NCI-H82 treated with DMSO at 0.1 percent for 48 hours (cell line): ENCODE results near the gene PBX1.

Experiments
- DNase-seq: peaks from one replicate; lab custom pipeline; 2025; ENCODE audit not compliant: unreplicated experiment; lab: John Stamatoyannopoulos, UW

Gene PBX1

DNA sequence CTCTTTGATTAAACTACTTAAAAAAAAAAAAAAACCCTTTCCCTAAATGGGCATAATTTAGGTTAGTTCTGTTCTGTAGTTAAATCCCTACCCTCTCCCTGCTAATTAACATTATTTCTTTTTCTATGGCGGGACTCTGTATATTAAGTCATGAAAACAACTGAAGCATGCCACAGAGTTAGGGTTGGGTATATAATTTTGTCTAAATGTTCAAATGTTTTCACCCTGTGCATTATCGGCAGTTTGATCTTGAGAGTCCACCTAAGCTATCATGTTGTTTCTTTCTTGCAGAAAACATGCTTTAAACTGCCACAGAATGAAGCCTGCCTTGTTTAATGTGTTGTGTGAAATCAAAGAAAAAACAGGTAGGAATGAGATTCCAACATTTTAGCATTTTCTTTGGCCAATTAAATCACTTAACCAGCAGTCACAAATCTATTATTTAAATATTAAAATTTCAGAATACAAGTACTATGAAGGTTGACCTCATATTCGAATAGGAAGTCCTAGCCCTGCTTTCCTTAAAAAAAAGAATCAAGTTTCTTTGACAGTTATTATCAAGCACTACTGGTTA is 4.0 kb downstream of the PBX1 start:
- no peak for DNase-seq

DNA sequence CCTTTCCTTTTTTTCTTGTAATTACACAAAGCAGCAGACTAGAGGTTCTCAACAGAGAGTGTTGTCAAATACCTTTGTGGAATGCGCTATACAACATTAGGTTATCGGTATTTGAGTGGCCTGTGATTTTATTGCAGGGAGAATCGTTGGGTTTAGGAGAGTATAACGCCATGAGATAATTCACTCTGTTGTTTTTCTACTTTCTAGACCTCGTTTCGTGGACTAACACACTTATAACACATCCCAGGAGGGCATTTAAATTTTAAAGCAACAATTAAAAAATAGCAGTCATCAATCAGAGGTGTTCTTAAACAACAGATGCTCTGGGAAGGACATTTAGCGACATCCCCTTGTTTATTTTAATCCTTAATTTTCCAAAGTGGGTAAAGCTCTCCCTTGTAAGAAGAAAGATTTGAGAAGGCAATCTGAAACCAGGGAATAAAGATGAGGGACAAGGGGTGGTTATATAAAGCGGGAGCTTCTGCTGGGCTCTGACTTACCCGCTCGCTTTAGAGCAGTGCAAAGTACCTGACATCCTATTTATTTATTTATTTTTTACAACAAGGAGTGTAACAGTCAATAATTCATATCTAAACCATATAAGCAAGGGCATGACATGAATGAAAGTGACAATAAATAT is 4.9 kb downstream of the PBX1 start:
- DNase-seq: peak; percentile 86

DNA sequence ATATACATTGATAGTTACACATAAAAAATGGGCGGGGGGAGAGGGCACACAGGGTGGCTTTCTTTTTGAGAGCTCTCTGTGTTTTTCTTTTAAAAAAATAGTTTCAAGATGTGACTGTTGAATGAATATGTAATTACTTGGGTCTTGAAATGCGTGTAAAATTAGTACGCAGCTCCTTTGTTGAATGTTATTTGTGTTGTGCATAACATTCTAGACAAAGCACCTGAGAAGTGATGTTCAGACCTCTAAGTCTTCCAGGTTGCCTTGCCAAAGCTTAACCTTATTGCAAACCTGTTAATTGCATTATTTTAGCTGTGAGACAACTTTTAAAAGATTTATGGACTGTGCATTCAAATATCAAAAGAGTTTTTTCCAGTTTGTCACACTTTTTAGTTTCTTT is 5.4 kb downstream of the PBX1 start:
- DNase-seq: no peak

DNA sequence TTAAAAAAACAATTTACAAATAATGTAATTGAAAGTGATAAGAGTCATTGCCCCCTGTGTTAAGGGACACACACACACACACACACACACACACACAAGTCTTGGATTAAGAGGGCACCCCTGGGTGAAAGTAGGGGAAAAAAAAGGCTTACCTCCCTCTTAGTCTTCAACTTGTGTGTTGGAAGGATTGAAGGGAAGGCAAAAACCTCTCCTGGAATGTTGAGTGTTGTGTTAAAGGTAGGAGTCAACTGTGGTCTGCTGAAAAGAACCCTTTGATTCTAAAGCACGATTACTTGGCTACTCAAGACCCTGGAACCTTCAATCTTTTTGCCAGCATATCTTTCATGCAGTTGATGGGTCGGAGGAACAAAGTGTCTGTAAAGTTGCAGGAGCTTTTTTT is 6.4 kb downstream of the PBX1 start:
- DNase-seq: no peak

DNA sequence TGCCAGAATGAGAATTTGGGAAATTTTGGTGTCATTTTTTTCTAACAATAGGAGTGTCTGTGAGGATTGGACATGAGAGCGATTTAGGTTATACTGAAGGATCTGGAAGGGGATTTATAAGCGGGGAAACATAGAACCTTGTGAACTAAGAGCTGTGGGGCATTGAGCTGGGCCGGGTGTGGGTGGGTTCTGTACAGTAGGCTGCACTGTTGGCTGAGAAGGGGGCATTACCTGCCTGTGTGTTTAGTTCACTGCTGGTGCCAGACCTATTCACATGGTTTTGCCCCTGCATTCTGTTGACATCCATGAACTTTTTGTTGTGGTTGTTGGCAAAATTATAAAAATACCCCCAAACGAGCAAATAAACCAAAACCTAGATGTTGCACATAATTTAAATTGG is 8.8 kb downstream of the PBX1 start:
- no peak for DNase-seq

DNA sequence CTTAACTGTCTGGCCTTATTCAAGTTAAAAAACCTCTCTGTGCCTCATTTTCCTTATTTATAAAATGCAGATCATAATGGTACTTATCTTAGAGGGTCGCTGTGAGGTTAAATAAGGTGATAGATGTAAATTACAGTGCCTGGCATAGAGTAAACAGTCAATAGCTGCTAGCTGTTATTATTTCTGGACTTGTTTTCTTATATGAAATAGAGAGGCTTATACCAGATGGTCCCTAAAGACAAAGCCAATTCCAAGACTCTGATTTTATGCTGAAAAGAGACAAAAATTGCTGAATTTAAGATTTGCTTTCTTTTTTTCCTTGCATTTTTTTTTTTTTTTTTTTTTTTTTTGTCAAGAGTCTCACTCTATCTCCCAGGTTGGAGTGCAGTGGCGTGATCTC is 10.3 kb downstream of the PBX1 start:
- no peak for DNase-seq

DNA sequence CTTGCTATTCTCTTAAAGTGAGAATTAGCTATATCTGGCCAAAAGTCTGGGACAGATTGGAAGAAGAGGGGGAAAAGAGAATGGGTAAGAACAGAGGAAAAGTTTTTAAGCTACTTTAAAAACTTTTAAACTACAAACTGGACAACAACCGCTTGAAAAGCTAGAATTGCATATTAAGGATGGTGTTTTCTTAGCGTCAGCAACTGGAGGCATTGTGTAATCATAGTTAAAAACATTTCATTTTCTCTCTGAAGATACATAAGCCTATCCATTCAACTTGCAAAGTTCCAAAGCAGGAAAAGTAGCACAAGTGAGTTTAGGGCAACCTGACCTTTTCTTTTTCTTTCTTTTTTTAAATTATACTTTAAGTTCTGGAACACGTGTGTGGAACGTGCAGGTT is 10.9 kb downstream of the PBX1 start:
- DNase-seq: no peak

DNA sequence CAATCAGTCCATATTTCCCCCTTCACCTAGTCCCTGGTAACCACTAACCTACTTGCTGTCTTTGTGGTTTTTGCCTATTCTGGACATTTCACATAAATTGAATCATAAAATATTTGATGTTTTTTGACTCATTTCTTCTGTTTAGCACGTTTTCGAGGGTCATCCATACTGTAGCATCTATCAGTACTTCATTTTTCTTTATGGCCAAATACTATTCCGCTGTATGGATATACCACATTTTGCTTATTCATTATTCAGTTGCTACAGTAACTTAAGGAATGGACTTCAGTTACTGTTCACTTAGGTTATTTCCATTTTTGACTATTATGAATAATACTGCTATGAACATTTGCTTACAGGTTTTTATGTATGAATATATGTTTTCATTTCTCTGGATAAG is 12.3 kb downstream of the PBX1 start:
- no peak for DNase-seq

DNA sequence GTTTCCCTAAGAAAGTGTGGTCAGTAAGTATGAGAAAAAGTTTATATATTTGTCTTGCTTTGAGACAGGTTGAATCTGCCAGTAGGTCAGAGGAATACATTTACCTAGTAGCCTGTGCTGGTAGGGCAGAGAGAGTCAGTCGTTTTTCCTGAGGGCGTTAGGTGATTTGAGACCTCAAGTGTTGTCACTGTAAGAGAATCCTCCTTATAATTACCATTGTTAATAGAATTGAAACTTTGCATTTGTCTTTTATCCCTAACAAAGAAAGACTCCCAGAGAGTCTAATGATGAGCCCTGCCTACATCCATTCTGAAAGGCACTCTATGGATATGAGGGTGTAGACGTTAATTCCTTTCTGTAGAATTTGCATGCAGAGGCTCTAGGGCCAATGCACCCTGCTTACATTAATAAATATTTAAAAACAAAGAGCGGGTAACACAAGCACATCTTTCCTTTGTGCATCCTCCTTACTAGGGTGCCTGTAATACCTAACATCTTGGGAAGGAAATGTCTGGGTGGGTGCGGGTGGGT is 16.4 kb downstream of the PBX1 start:
- no peak for DNase-seq

DNA sequence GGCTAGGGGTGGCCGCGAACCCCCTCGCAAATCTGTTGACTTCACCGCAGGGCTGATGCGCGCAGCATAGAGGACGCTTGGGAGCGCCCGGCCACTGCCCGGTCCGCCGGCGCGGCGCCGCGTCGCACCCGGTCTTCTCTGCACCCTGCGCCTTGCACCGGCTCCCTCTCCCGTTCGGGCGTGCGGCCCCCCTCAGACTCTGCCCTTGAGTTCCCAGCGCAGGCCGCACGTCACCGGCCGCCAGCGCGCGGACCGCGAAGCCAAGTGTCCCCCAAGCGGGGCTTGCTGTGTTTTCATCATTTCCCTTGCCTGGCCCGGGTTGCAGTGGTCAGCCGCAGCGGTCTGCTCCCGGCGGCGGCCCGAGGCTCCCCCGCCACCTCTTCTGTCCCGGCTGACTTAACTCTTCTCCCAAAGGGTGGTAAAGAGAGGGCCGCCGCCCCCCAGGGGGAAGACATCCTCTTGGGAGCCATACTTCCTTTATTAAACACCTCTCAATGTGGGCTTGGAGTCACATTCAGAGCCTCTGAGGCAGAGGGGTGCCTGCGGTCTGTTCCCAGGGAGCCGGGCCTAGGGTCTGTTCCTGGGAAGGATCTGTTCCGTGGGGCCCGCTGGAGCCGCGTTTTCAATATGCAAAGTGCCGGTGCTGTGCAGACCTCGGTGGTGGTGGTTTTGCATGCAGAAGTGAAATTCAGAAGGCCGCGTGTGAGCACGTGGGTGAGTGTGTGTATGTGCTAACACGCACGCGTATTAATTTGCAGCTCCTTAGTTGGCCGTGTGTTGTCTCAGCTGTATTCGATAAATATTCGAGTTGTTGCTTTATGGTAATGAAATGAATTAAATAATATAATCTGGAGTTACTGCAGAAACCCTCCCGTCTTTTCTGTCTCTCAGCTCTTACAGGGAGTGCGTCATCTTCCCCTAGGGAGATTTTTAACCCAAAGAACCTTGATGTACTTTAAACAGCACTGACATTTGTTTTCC is 17.6 kb downstream of the PBX1 start:
- no peak for DNase-seq

DNA sequence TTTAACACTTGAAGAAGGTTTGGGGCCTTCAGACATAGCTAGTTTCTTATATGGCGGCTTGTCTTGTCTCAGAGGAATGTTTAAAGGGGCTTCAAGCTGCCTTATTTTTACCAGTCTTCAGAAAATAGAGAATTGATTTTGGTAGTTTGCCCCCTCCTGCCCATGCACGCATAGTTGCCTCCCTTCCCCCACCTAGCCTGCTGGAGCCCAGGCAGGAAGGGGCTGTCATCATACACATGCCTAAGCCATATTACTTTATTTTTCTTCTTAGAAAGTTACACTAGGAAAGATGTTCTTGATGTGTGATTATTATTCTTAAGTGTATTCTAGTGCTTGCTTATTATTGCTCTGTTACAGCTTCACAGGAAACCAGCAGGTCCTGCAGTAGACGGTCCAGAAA is 18.3 kb downstream of the PBX1 start:
- DNase-seq: no peak

DNA sequence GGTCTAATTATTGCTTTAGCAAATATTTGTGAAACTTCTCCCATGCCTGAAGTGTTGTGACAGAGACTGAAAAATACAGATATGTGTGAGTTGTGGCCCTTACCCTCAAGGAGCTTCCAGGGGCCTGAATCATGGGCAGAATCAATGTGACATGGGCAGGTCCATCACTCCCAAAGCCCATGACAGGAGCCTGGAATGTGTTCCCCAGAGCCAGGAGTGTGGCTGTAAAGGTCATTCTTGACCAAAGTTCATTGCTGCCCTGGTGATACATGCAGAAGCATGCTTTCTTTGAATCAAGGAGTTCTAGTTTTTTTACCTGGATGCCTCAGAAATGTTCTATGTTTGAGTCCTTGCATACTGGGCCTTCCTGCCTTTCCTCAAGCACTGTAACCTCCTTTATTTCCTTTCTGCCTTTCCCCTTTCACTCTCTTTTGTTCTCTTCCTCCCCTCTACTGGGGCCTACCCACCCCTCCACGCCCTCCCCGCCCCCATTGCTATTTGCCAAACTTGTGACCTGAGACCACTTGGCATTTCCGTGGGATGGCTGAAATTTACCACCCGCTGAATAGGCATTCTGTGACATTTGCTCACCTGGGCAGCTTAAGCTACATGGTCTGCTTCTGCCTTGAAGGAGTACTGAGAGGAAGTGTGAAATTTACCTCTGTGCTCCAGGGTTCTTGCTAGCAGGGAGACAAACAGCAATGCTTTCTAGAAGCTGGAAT is 19.7 kb downstream of the PBX1 start:
- DNase-seq: no peak

DNA sequence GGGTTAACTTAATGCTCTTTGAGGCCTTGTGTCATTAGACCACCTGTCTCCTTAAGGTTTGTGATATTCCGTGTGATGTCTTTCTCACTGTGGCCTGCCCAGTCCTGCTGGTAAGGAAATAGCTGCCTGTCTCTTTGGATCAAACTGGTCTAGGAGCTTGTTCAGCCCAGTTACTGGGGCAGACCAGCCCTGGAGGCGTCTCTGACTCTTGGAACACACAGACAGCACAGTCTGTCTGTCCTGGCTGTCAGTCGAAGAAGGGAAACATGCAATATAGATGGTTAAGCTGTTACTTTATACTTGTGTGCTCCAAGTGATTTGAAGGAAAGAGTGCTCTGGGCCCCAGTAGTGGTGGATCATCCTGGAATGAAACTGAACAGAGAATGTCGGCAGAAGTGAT is 20.4 kb downstream of the PBX1 start:
- no peak for DNase-seq

DNA sequence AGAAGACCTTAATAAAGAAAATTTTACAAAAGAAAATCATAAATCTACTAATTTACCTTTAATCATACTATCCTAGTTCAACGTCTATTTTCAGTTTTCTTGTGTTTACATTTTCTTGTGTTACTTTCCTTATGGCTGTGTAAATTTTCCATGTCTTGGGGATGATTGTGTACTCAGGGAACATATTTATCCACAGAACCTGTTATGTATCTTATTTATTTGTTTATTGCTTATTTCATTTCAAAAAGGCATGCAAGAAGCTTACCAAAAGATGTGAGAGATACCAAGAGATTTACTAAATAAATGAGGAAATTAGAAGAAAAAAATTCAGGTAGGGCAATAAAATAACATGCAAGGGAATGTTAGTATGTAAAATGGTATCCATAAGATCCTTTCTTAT is 22.8 kb downstream of the PBX1 start:
- DNase-seq: no peak

DNA sequence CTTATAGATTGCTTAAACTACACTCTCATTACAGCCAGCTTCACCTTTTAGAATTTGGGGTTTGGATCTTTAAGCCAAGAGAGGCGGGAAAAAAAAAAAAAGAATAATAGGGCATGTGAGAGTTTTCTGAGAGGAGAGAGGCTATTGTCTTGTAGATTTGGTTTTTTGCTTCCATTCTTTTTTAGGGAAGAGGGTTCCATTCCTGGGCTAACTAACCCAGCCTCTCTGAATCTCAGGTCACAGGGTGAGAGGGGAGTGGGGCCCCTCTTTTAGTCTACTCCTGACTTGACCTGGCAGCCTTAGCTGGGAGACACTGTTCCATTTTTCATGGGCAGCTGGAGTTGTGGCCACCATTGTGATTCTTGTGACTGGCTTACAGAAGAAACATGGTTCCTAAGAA is 24.2 kb downstream of the PBX1 start:
- DNase-seq: no peak

DNA sequence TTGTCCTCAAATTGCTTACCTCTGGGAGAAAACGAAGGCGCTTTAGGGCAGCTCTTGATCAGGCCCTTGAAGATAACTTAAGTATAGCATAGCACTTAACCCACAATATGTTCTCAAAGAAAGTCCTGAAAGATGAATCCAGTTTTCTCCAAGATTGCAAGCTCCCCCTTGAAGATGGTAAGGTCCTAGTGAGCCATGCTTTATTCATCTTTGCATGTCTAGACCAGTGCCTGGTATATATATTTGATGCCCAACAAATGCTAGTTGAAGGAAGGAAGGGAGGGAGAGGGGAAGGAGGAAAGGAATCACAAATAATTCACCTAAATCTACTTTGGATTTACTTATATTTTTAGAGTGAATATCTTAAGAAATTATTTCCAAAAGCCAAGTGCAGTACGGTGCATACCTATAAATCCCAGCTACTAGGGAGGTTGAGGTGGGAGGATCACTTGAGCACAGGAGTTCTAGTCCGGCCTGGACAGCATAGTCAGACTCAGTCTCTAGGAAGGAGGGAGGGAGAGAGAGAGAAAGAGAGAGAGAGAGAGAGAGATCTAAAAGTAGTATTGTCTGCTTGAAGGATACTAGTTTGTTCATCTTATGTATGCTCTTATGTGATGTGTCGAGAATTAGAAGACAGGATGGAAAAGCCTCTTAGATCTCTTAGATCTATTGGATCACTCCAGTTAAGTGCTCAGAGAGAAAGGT is 25.0 kb downstream of the PBX1 start:
- no peak for DNase-seq

DNA sequence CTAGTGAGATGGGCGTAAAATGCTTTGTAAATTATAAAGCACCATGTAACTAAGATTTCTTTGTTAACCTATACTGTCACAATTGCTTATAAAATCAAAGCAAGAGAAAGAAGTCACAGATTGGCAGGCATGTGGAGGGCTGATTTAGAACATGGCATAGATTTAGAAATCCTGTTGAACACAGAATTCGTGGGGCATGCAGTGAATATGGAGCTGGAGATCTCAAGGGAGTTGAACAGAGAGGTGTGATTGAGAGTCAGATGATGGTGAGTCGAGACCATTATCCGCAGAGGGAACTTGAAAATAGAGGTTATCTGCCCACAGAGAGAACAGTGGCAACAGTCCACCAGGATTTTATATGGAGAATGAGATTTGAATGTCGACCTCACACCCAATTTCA is 27.6 kb downstream of the PBX1 start:
- no peak for DNase-seq

DNA sequence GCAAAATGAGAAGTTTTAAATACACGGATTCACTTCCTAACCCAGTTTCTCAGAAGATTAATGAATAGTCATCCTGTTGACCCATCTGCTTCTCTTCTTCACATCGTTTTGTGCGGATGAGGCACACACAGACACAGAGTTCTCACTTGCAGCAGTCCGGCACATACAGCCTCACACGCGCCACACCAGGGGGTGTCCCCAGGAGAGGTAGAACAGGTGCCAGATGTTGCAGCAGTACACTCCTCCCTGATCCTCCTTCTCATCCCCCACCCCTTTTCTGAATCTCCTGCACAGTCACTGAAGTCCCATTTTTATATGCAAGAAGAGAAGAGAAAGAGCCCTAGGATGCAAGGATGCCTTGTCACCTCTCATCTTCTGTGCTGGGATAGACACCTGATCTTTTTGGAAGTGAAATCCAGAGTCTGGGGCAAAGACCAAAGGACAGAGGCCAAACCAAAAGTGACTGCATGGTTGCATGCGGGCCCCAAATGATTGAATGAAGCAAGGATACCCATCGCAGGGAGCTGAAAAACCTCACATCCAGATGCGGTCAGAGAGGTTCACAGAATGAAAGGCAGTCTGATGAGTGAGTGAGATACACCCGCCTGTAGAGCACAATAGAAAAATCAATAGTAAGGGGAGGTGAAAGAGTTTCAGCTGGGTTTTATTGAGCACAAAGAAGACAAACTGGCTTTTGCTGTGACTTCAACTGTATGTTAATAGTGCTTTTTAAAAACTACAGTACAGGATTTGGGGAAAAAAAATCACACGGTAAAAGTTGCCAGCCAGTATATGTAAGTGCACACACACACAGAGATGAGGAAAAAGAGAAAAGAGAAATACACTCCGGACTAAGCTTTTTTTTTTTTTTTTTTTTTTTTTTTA is 28.9 kb downstream of the PBX1 start:
- DNase-seq: no peak

DNA sequence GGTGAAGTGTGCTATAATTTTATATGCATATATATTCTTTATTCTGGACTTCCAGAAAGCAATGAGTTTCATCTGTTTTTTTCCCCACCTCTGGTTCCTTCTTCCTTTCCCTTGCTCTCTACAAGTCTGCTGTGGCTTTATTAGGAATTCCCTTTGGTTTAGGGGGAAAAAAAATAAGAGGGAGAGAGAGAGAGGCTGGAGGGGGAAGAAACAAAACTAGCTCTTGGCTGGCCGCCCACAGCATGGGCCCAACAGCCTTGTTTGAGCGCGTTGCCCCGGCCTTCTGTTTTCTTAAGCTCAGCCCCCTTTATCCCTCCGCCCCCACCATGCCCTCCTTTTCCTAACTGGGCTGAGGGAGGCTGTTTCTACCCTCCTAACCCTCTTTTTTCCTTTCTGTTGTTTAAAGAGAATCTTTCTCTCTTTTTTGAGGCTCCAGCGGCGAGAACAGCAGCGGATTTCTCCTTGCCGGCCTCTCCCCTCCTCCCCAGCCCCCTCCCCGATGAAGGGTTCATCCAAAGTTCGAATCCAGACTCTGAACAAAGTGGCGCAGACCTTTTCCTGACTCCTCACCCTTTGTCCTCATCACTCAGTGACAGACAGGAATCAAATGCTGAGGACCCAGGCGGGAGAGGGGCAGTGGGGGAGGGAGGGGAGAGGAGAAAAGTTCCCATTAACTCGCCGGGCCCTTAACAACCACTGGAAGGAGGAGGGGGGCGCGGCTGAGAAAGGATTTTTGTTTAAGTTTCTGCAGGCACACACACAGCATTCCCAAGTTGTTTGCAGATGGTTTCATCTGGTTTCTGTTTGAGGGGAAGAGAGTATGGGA is 29.7 kb downstream of the PBX1 start:
- no peak for DNase-seq
